ENCODE results near the gene ATP2C2.
A peak's percentile ranks its signal among the peaks of the same experiment; 100 is the strongest.
"Not testable (repeated sequence)": the region's sequence is repeated elsewhere in the genome, so short reads cannot be mapped to it uniquely, and the experiment has no call there.

Gene ATP2C2

DNA sequence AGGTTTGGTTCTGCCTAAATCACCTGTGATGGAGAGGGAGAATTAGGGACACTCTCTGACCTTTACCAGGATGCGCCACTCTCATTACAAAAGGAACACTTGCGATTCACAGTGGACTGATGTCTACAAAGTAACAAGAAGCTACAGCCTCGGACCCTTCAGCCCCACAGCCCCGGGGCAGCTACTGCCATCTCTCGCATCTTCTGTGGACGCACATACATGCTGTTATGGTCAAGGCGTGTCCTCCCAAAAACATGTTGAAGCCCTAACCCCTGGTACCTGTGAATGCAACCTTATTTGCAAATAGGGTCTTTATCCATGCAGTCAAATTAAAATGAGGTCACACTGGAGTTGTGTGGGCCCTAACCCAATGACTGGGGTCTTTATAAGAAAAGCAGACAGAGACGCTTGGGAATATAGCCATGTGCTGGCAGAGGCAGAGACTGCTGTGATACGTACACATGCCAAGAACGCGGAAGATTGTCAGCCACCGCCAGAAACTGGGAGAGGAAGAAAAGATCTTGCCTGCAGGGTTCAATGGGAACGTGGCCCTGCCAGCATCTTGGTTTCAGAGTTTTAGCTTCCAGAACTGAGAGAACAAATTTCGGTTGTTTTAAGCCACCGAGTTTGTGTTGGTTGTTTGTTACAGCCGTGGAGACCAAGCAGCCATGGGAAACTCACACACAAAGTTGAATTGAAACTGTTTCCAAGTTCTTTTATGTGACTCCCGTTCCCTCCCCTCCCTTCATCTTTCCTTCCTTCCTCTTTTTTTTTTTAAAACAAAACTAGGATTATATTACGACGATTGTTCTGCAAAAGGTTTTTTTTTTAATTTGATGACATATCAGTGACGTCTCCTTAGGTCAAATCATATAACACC, 23.1 kb downstream of the ATP2C2 start:
- H3K4me3 ChIP-seq (ENCODE audit: low read length) = peak overlapping the region; percentile 5; the same call in 1 of the 2 replicates
- peak; percentile 49 for DNase-seq (ENCODE audit: low read depth)
- TF ChIP-seq CTCF (conservative IDR thresholded peaks at IDR 0.05; ENCODE audit: low read length) = no peak

- H3K4me3 ChIP-seq (ENCODE audit: low read length) = no peak overlapping the region
- no peak for DNase-seq (ENCODE audit: low read depth)
- no peak for TF ChIP-seq CTCF (conservative IDR thresholded peaks at IDR 0.05; ENCODE audit: low read length)
Observed at GRCh38 chr16:84392031-84392360, 23.7 kb downstream of the ATP2C2 start.

DNA sequence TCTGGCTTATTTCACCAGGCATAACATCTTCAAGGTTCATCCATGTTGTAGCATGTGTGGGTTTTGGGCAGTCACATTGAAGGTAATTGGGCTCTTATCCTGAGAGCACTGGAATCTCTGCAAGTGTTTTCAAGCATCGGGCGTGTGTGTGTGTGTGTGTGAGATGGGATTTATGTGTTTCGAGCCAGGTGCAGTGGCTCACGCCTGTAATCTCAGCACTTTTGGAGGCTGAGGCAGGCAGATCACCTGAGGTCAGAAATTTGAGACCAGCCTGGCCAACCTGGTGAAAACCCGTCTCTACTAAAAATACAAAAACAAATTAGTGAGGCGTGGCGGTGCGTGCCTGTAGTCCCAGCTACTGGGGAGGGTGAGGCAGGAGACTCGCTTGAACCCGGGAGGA, 27.7 kb downstream of the ATP2C2 start:
- H3K4me3 ChIP-seq (ENCODE audit: low read length); DNase-seq (ENCODE audit: low read depth): not testable (repeated sequence)

- H3K4me3 ChIP-seq (ENCODE audit: low read length) = no peak overlapping the region
- no peak for DNase-seq (ENCODE audit: low read depth)
- no peak for TF ChIP-seq CTCF (conservative IDR thresholded peaks at IDR 0.05; ENCODE audit: low read length)
Observed at GRCh38 chr16:84396537-84397008, 28.2 kb downstream of the ATP2C2 start.

GRCh38 chr16:84397090-84397489, 28.8 kb downstream of the ATP2C2 start:
- H3K4me3 ChIP-seq (ENCODE audit: low read length) = no peak overlapping the region
- TF ChIP-seq CTCF (conservative IDR thresholded peaks at IDR 0.05; ENCODE audit: low read length) = peak; percentile 16
- DNase-seq (ENCODE audit: low read depth) = no peak

DNA sequence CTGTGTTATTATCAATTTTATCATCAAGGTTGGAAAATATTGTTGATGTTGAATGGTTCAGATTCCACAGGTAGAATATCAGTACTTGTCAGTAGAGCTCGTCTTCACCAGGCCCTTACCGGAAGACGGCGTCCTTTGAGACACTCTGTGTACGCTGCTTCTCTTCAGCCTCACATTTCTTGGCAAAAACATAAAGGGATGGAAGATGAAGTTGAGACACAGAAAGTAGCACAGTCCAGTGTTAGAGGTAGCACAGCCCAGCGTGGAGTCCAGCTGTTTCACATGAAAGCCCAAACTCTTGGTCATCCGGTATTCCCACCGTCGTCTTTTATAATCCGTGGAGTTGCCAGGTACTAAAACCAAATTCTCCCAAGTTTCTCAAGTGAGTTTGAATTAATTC, 30.4 kb downstream of the ATP2C2 start:
- no peak for TF ChIP-seq CTCF (conservative IDR thresholded peaks at IDR 0.05; ENCODE audit: low read length)
- no peak overlapping the region for H3K4me3 ChIP-seq (ENCODE audit: low read length)
- no peak for DNase-seq (ENCODE audit: low read depth)

DNA sequence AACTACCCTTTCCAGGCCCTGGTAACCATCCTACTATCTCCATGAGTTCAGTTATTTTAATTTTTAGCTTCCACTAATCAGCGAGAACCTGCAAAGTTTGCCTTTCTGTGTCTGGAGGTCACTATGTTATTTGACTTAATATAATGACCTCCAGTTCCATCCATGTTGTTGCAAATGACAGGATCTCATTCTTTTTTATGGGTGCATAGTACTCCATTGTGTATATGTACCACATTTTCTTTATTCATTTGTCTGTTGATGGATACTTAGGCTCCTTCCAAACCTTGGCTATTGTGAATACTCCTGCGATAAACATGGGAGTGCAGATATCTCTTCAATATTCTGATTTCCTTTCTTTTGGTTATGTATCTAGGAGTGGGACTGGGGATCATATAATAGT, 31.6 kb downstream of the ATP2C2 start:
- H3K4me3 ChIP-seq (ENCODE audit: low read length); DNase-seq (ENCODE audit: low read depth): not testable (repeated sequence)

GRCh38 chr16:84403435-84403834, 35.1 kb downstream of the ATP2C2 start:
- not testable (repeated sequence) for DNase-seq (ENCODE audit: low read depth); H3K4me3 ChIP-seq (ENCODE audit: low read length)

GRCh38 chr16:84404324-84404723, 36.0 kb downstream of the ATP2C2 start:
- DNase-seq (ENCODE audit: low read depth) = no peak
- TF ChIP-seq CTCF (conservative IDR thresholded peaks at IDR 0.05; ENCODE audit: low read length) = no peak
- H3K4me3 ChIP-seq (ENCODE audit: low read length) = no peak overlapping the region
